GM18508 (cell line): Measurements from ENCODE around the gene PLCB3.

Experiments used
- ATAC-seq: cut with Tn5 transposase; IDR thresholded peaks from one replicate; pipeline ENCODE4 v1.9.1; 2021; ENCODE audit warnings: moderate number of reproducible peaks; ENCODE audit not compliant: insufficient read depth, unreplicated experiment

Gene PLCB3

GRCh38 chr11:64220271-64220670 is 31.1 kb upstream of the PLCB3 start:
- ATAC-seq, result no peak

GRCh38 chr11:64220798-64221197 is 30.5 kb upstream of the PLCB3 start:
- no peak for ATAC-seq

GRCh38 chr11:64222651-64223000 is 28.7 kb upstream of the PLCB3 start:
- ATAC-seq, result no peak

- ATAC-seq, result no peak
Observed at GRCh38 chr11:64223001-64223651, 28.2 kb upstream of the PLCB3 start.

- ATAC-seq, result no peak
Observed at GRCh38 chr11:64224151-64224890, 27.0 kb upstream of the PLCB3 start.

GRCh38 chr11:64224891-64225607 is 26.3 kb upstream of the PLCB3 start:
- no peak for ATAC-seq

- ATAC-seq, result no peak
Observed at GRCh38 chr11:64225608-64226506, 25.5 kb upstream of the PLCB3 start, which contains the start of the genes NUDT22 and TRPT1. NUDT22 (plus strand) TSS chr11:64226274; CDS start chr11:64226653, 379 bp downstream. TRPT1 (minus strand) TSS chr11:64226186; CDS start chr11:64225860, 326 bp downstream.

GRCh38 chr11:64226507-64227051 is 24.8 kb upstream of the PLCB3 start:
- no peak for ATAC-seq

- ATAC-seq, result no peak
Observed at GRCh38 chr11:64227405-64227956, 23.8 kb upstream of the PLCB3 start.

GRCh38 chr11:64229090-64229743 is 22.1 kb upstream of the PLCB3 start:
- ATAC-seq, result no peak

GRCh38 chr11:64229744-64230170 is 21.6 kb upstream of the PLCB3 start:
- no peak for ATAC-seq

GRCh38 chr11:64230171-64230984 is 21.0 kb upstream of the PLCB3 start, which contains the start of gene DNAJC4:
DNAJC4 (plus strand) TSS chr11:64230548; CDS start chr11:64230855, 307 bp downstream.
- ATAC-seq, result no peak

GRCh38 chr11:64230985-64231365 is 20.4 kb upstream of the PLCB3 start:
- ATAC-seq, result no peak

GRCh38 chr11:64231546-64231945 is 19.8 kb upstream of the PLCB3 start:
- no peak for ATAC-seq

- no peak for ATAC-seq
Observed at GRCh38 chr11:64232182-64232966, 19.0 kb upstream of the PLCB3 start.

- ATAC-seq, result no peak
Observed at GRCh38 chr11:64232967-64233315, 18.4 kb upstream of the PLCB3 start.

GRCh38 chr11:64233913-64234586 is 17.3 kb upstream of the PLCB3 start, which contains the start of gene VEGFB:
VEGFB (plus strand) TSS chr11:64234584; CDS start chr11:64234834, 250 bp downstream.
- ATAC-seq, result no peak
